Common myeloid progenitor, CD34-positive (primary cell): ENCODE measurements around the gene NPAT. TPM values are rescaled to one million over a fixed set of nuclear protein-coding genes. Genes with fewer than 3 reads are reported as not detected.

Experiments used
- CTCF ChIA-PET: fragments of 350-600 bp; sonication (Branson Sonifier 250); formaldehyde crosslinking; loops from one replicate; lab custom pipeline; 2021; ENCODE audit warnings: antibody characterized with exemption; lab: Charles Lee
- POLR2A ChIA-PET: fragments of 350-600 bp; sonication (Branson Sonifier 250); formaldehyde crosslinking; loops from one replicate; lab custom pipeline; 2021; ENCODE audit warnings: antibody characterized with exemption; lab: Charles Lee
- DNase-seq, 3 donors: peaks; one replicate each; pipeline versions ENCODE4 v3.0.0 to v3.0.0-alpha.2; 2013
- H3K27ac ChIP-seq, 2 experiments: 1 replicate in 1 of 2; 2 replicates in 1 of 2; pipeline ENCODE4 v1.7.0; 2013; ENCODE audit warnings: inconsistent platforms in 2 of 2, low read length in 2 of 2, mild to moderate bottlenecking in 2 of 2, low read depth in 1 of 2, moderate library complexity in 1 of 2; ENCODE audit not compliant: severe bottlenecking in 2 of 2, insufficient read depth in 1 of 2, poor library complexity in 1 of 2
- H3K27me3 ChIP-seq, 5 experiments: replicated peaks in 2 of 5; 1 replicate in 3 of 5; 2 replicates in 2 of 5; pipeline versions ENCODE4 v1.6.1 to v1.7.0; 2013; ENCODE audit warnings: low read length in 4 of 5, mild to moderate bottlenecking in 2 of 5, moderate library complexity in 2 of 5, inconsistent platforms in 1 of 5; ENCODE audit not compliant: insufficient read depth in 5 of 5, control insufficient read depth in 4 of 5
- H3K36me3 ChIP-seq, 4 experiments: 1 replicate in 2 of 4; 2 replicates in 2 of 4; pipeline versions ENCODE4 v1.6.1 to v1.7.0; 2013; ENCODE audit warnings: low read length in 3 of 4, control low read depth in 1 of 4, mild to moderate bottlenecking in 1 of 4; ENCODE audit not compliant: control insufficient read depth in 4 of 4, insufficient read depth in 4 of 4
- H3K4me1 ChIP-seq, 4 experiments: 1 replicate in 3 of 4; 2 replicates in 1 of 4; pipeline versions ENCODE4 v1.6.1 to v1.7.1; 2013; ENCODE audit warnings: low read length in 3 of 4, mild to moderate bottlenecking in 3 of 4, control low read depth in 1 of 4, inconsistent platforms in 1 of 4, moderate library complexity in 1 of 4; ENCODE audit not compliant: control insufficient read depth in 4 of 4, insufficient read depth in 4 of 4; ENCODE audit errors: control extremely low read depth in 1 of 4
- H3K4me3 ChIP-seq, 7 experiments: 1 replicate in 4 of 7; 2 replicates in 3 of 7; pipeline versions ENCODE4 v1.5.1 to v1.7.0; 2013; ENCODE audit warnings: mild to moderate bottlenecking in 7 of 7, low read length in 6 of 7, moderate library complexity in 6 of 7, inconsistent platforms in 2 of 7, low read depth in 2 of 7, control low read depth in 1 of 7; ENCODE audit not compliant: insufficient read depth in 4 of 7, control insufficient read depth in 1 of 7; ENCODE audit errors: extremely low read depth in 1 of 7
- H3K9me3 ChIP-seq, 5 experiments: 1 replicate in 4 of 5; 2 replicates in 1 of 5; pipeline versions ENCODE4 v1.6.1 to v1.7.1; 2013; ENCODE audit warnings: low read length in 4 of 5, mild to moderate bottlenecking in 2 of 5, inconsistent platforms in 1 of 5, low read depth in 1 of 5, moderate library complexity in 1 of 5; ENCODE audit not compliant: control insufficient read depth in 4 of 5, insufficient read depth in 2 of 5; ENCODE audit errors: control extremely low read depth in 1 of 5
- WGBS: methylation state at CpG from one replicate; pipeline ENCODE4 v1.1.5; 2013; ENCODE audit not compliant: insufficient coverage; 5-methylcytosine and 5-hydroxymethylcytosine counted together
- polyA plus RNA-seq: library from polyadenylated mRNA; unstranded; fragments of 120-200 nt; gene quantifications from one replicate; pipeline ENCODE4 v1.2.1, GENCODE V29; 2013

NPAT gene
- 13.5 TPM for polyA plus RNA-seq

DNA sequence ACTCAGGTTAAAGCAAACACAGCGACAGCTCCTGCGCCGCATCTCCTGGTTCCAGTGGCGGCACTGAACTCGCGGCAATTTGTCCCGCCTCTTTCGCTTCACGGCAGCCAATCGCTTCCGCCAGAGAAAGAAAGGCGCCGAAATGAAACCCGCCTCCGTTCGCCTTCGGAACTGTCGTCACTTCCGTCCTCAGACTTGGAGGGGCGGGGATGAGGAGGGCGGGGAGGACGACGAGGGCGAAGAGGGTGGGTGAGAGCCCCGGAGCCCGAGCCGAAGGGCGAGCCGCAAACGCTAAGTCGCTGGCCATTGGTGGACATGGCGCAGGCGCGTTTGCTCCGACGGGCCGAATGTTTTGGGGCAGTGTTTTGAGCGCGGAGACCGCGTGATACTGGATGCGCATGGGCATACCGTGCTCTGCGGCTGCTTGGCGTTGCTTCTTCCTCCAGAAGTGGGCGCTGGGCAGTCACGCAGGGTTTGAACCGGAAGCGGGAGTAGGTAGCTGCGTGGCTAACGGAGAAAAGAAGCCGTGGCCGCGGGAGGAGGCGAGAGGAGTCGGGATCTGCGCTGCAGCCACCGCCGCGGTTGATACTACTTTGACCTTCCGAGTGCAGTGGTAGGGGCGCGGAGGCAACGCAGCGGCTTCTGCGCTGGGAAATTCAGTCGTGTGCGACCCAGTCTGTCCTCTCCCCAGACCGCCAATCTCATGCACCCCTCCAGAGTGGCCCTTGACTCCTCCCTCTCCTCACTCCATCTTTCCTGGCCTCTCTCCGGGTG, at the start of gene NPAT, which contains the start of gene ATM:
Gene NPAT, minus strand, starts transcription at position 65 of the 774 bp plus-strand sequence. CDS start 102 bp downstream, outside the sequence.
Gene ATM, plus strand, starts transcription at position 494 of the 774 bp plus-strand sequence. CDS start 4,558 bp downstream, outside the sequence.
- WGBS: under 1% methylated on average over 67 of the region's 70 CpGs
- CTCF ChIA-PET: interaction anchor here (0.9 to 1.5 kb wide), 6 partner anchors 10 to 426 kb away, joined by 3 to 5 read pairs (median 3); no protein-coding TSS in a partner anchor
- Histone ChIP-seq H3K4me1 (peaks cover 25 to 58% (median 49%) of the 10 kb centered on the region in 4 experiments), H3K27me3 (no peaks in the 10 kb centered on the region), H3K9me3 (no peaks in the 10 kb centered on the region), H3K4me3 (peak within 1 kb of the TSS; percentile 82 to 98 (median 93)), H3K36me3 (peaks cover 0 to 7% (median 0%) of the 10 kb centered on the region in 4 experiments), H3K27ac (peak within 1 kb of the TSS; percentile 94 to 97)
- DNase-seq: peak; percentile 99 to 100 (median 100)
- POLR2A ChIA-PET: interaction anchor here (0.6 kb wide), 1 partner anchor 15 kb away, joined by 5 read pairs; no protein-coding TSS in a partner anchor

DNA sequence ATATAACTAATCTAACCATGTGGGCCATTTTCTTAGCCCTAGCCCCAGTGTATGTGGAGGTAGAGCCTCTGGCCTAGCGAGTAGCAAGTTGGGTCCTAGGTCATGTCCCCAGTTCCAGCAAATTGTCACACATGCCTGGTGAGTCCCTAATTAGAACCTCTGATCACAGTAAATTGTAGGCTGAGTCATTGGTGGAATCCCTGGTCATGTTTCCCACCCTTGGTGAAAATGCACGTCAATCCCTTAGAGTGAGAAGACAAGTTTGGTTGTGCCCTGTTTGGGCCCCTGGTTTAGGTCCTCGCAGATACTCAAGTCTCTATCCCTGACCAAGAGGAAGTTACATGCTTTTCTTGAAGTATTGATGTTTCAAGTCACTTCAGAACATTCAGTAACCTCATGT, 47.1 kb upstream of the NPAT start:
- Histone ChIP-seq H3K27me3 (no peaks in the 10 kb centered on the region), H3K4me1 (no peaks in the 10 kb centered on the region), H3K36me3 (peaks cover 5 to 36% (median 15%) of the 10 kb centered on the region in 4 experiments), H3K4me3 (no peak overlapping the region), H3K27ac (no peak overlapping the region), H3K9me3 (peaks cover 0 to 4% (median 0%) of the 10 kb centered on the region in 5 experiments)
- no peak for DNase-seq
- WGBS: 100% methylated on average over 2 of the region's 3 CpGs
- ChIA-PET POLR2A (no interaction called here), CTCF (no interaction called here)

DNA sequence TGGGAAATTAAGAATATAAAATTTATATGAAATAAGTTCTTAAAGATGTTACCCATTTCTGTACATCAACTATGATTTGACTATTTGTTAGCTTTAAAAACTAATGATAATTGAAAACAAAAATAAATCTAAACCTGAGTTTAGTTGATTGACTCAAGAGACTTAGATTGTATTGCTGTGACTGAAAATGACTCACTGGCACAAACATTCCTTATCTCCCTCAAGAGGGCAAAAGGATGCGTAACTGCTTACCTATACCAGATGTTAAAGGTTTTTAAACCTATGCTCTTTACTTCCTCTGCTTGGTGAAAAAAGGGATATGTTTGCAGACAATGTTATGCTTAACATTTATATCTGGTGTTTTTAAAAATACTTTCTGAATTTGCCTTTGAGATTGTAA, 30.7 kb upstream of the NPAT start:
- peaks cover 9 to 57% (median 17%) of the 10 kb centered on the region in 4 experiments for H3K36me3 ChIP-seq
- no peak overlapping the region for H3K27ac ChIP-seq
- DNase-seq: no peak
- no peaks in the 10 kb centered on the region for H3K27me3 ChIP-seq
- ChIA-PET POLR2A (interaction anchor here (0.9 kb wide), 1 partner anchor 20 kb away, joined by 3 read pairs; no protein-coding TSS in a partner anchor), CTCF (interaction anchor here (2.9 kb wide), 1 partner anchor 17 kb away, joined by 9 read pairs; no protein-coding TSS in a partner anchor)
- H3K4me1 ChIP-seq: no peaks in the 10 kb centered on the region
- WGBS: no CpG with 5 or more reads among the region's 1 CpG
- no peaks in the 10 kb centered on the region for H3K9me3 ChIP-seq
- H3K4me3 ChIP-seq: no peak overlapping the region

DNA sequence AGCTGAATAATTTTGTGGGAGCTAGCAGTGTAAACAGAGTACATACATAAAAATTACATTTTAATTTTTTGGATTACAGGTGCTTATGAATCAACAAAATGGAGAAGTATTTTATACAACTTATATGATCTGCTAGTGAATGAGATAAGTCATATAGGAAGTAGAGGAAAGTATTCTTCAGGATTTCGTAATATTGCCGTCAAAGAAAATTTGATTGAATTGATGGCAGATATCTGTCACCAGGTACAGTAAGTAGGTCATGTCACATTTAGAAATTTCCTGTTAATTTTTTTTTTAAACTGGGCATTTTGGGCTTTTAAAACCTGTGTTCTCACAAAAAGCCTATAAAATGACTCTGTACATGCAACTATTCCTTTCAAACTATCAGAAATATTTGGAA, 24.4 kb upstream of the NPAT start:
- Histone ChIP-seq H3K4me1 (peaks cover 0 to 2% (median 0%) of the 10 kb centered on the region in 4 experiments), H3K4me3 (no peak overlapping the region), H3K27ac (no peak overlapping the region), H3K27me3 (no peaks in the 10 kb centered on the region), H3K9me3 (no peaks in the 10 kb centered on the region), H3K36me3 (peaks cover 7 to 26% (median 9%) of the 10 kb centered on the region in 4 experiments)
- DNase-seq: no peak
- POLR2A ChIA-PET: no interaction called here
- 100% methylated on average over 2 of the region's 2 CpGs for WGBS
- CTCF ChIA-PET: no interaction called here

- DNase-seq: no peak
- Histone ChIP-seq H3K27me3 (no peaks in the 10 kb centered on the region), H3K36me3 (peaks cover 5 to 21% (median 8%) of the 10 kb centered on the region in 4 experiments), H3K4me3 (no peak overlapping the region), H3K4me1 (peaks cover 0 to 2% (median 0%) of the 10 kb centered on the region in 4 experiments), H3K27ac (no peak overlapping the region), H3K9me3 (no peaks in the 10 kb centered on the region)
- ChIA-PET CTCF (no interaction called here), POLR2A (no interaction called here)
- WGBS: 100% methylated on average over 2 of the region's 3 CpGs
Measured at GRCh38 chr11:108246308-108246707, 23.9 kb upstream of the NPAT start.

DNA sequence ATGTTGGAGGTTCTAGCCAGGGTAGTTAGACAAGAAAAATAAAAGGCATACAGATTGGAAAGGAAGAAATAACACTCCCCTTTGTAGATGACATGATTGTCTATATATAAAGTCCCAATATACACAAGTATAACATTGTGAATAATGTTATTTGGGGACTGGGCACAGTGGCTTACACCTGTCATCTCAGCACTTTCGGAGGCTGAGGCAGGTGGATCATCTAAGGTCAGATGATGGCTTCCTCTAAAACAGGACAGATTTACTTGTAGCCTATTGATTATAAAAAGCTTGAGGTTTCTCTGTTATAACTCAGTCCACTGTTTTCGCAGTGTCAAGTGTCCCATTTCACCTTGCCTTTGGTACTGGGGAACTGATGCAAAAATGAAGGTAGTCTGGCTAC, 20.0 kb upstream of the NPAT start:
- POLR2A ChIA-PET: no interaction called here
- WGBS: no CpG with 5 or more reads among the region's 2 CpGs
- peaks cover 0 to 7% (median 2%) of the 10 kb centered on the region in 4 experiments for H3K4me1 ChIP-seq
- H3K4me3 ChIP-seq: no peak overlapping the region
- H3K27me3 ChIP-seq: no peaks in the 10 kb centered on the region
- H3K36me3 ChIP-seq: peaks cover 0 to 14% (median 5%) of the 10 kb centered on the region in 4 experiments
- H3K27ac ChIP-seq: no peak overlapping the region
- DNase-seq: no peak
- no peaks in the 10 kb centered on the region for H3K9me3 ChIP-seq
- CTCF ChIA-PET: no interaction called here
